Endothelial cell of umbilical vein (primary cell): ENCODE measurements around the gene CCL2. TPM values are rescaled to one million over a fixed set of nuclear protein-coding genes. Genes with fewer than 3 reads are reported as not detected.

Experiments
- BruUV-seq: library from RNA; stranded (reverse); fragments of 400-500 nt; replicated peaks from 2 replicates; lab custom pipeline; 2021; lab: Mats Ljungman, UMichigan
- CTCF ChIA-PET: fragments of 300-600, 350-600 bp; sonication (Branson Sonifier 250); formaldehyde crosslinking; loops from one replicate; lab custom pipeline; 2021; ENCODE audit warnings: antibody characterized with exemption, inconsistent platforms; lab: Charles Lee
- POLR2A ChIA-PET: fragments of 300-600, 350-600 bp; sonication (Branson Sonifier 250); formaldehyde crosslinking; loops from one replicate; lab custom pipeline; 2021; ENCODE audit warnings: antibody characterized with exemption, inconsistent platforms; lab: Charles Lee
- DNase-seq: peaks from one replicate; pipeline ENCODE4 v3.0.0-alpha.2; 2011; ENCODE audit warnings: low read depth, low spot score
- FAIRE-seq: peaks from 2 replicates; lab custom pipeline; 2011; peaks lifted over from hg19 to GRCh38; lab: Jason Lieb, UNC
- H2AFZ ChIP-seq: 2 replicates; pipeline ENCODE4 v1.6.0; 2012; ENCODE audit warnings: low read depth, low read length, control low read depth, inconsistent platforms
- H3K27ac ChIP-seq: 2 replicates; pipeline ENCODE4 v1.5.1; 2011; ENCODE audit warnings: low read depth, mild to moderate bottlenecking, control low read depth, low read length, moderate library complexity; ENCODE audit not compliant: insufficient read depth
- H3K27me3 ChIP-seq, 2 experiments: 2 replicates each; pipeline versions ENCODE4 v1.6.0 to v1.6.1; 2011; ENCODE audit warnings: low read length in 2 of 2, mixed read lengths in 1 of 2; ENCODE audit not compliant: control insufficient read depth in 2 of 2, insufficient read depth in 2 of 2
- H3K36me3 ChIP-seq, 2 experiments: 2 replicates in 1 of 2; 3 replicates in 1 of 2; pipeline ENCODE4 v1.5.1; 2011; ENCODE audit warnings: low read length in 2 of 2, mild to moderate bottlenecking in 1 of 2, moderate library complexity in 1 of 2; ENCODE audit not compliant: control insufficient read depth in 2 of 2, insufficient read depth in 2 of 2; ENCODE audit errors: extremely low read depth in 1 of 2
- H3K4me1 ChIP-seq: 3 replicates; pipeline ENCODE4 v1.5.1; 2011; ENCODE audit warnings: mild to moderate bottlenecking, low read length; ENCODE audit not compliant: control insufficient read depth, insufficient read depth; ENCODE audit errors: extremely low read depth
- H3K4me2 ChIP-seq: 2 replicates; pipeline ENCODE4 v1.6.1; 2011; ENCODE audit warnings: low read length, control low read depth, mixed read lengths; ENCODE audit not compliant: insufficient read depth
- H3K4me3 ChIP-seq, 3 experiments: fragments of 200-600 bp in 1 of 3; sonication (generic), shearing (Covaris generic) in 1 of 3; replicated peaks in 1 of 3; 2 replicates each; pipeline ENCODE4 v1.5.1; 2011 to 2016; ENCODE audit warnings: control low read depth in 3 of 3, low read length in 3 of 3, mild to moderate bottlenecking in 2 of 3, inconsistent platforms in 1 of 3, low read depth in 1 of 3, moderate library complexity in 1 of 3; ENCODE audit not compliant: insufficient read depth in 1 of 3
- H3K79me2 ChIP-seq: 2 replicates; pipeline ENCODE4 v1.6.0; 2012; ENCODE audit warnings: low read length, inconsistent platforms; ENCODE audit not compliant: control insufficient read depth, insufficient read depth
- H3K9ac ChIP-seq: replicated peaks from 2 replicates; pipeline ENCODE3; 2011; ENCODE audit warnings: low read length, control low read depth; ENCODE audit not compliant: insufficient read depth; ENCODE audit errors: extremely low read depth
- H3K9me1 ChIP-seq: replicated peaks from 3 replicates; pipeline ENCODE4 v1.6.0; 2011; ENCODE audit warnings: mild to moderate bottlenecking, low read length; ENCODE audit not compliant: control insufficient read depth, insufficient read depth; ENCODE audit errors: extremely low read depth
- H3K9me3 ChIP-seq: replicated peaks from 2 replicates; pipeline ENCODE4 v1.5.1; 2012; ENCODE audit warnings: low read length, inconsistent platforms; ENCODE audit not compliant: control insufficient read depth, insufficient read depth
- H4K20me1 ChIP-seq: replicated peaks from 2 replicates; pipeline ENCODE3; 2011; ENCODE audit warnings: mild to moderate bottlenecking, low read length; ENCODE audit not compliant: control insufficient read depth, insufficient read depth; ENCODE audit errors: extremely low read depth
- EZH2 ChIP-seq: IDR thresholded peaks from 2 replicates; pipeline ENCODE4 v1.6.1; 2012; ENCODE audit warnings: borderline replicate concordance, low read depth, mild to moderate bottlenecking, moderate library complexity, low read length, inconsistent platforms; ENCODE audit not compliant: severe bottlenecking
- FOS ChIP-seq: IDR thresholded peaks from 2 replicates; pipeline ENCODE4 v1.6.1; 2011; ENCODE audit warnings: mild to moderate bottlenecking, low read length, moderate library complexity, borderline replicate concordance; ENCODE audit not compliant: insufficient read depth
- JUN ChIP-seq: IDR thresholded peaks from 2 replicates; pipeline ENCODE4 v1.6.1; 2011; ENCODE audit warnings: borderline replicate concordance, low read depth; ENCODE audit not compliant: insufficient read length, insufficient read depth
- MYC ChIP-seq: IDR thresholded peaks from one replicate; pipeline ENCODE4 v1.6.1; 2011; ENCODE audit warnings: mild to moderate bottlenecking, low read depth, low read length
- POLR2A ChIP-seq: IDR thresholded peaks from 2 replicates; pipeline ENCODE4 v1.6.1; 2012; ENCODE audit warnings: low read depth, mild to moderate bottlenecking, control low read depth, low read length
- POLR2AphosphoS5 ChIP-seq: IDR thresholded peaks from 2 replicates; pipeline ENCODE4 v1.6.1; 2012; ENCODE audit warnings: low read depth, mild to moderate bottlenecking, control low read depth, low read length, moderate library complexity; ENCODE audit not compliant: insufficient read depth
- dilution Hi-C: fragments of 300-500 bp; cut with MboI; formaldehyde crosslinking; loops from one replicate; pipeline ENCODE4 v1.15.0; 2019; ENCODE audit warnings: low sequenced_read_pairs; ENCODE audit not compliant: extremely low pct_ligation_motif_present
- intact Hi-C: fragments of 100-400 bp; cut with micrococcal nuclease; formaldehyde crosslinking; loops from one replicate; pipeline ENCODE4 v1.10.0; 2022
- polyA plus RNA-seq, 4 experiments: library from polyadenylated mRNA; depleted of rRNA in 3 of 4; stranded (reverse) in 3 of 4; unstranded in 1 of 4; fragments of >200 nt; gene quantifications; 2 replicates each; pipeline versions ENCODE4 v1.2.1 to v1.2.3, GENCODE V29; 2011 to 2012; ENCODE audit warnings: missing spikeins in 1 of 4
- total RNA-seq: library from RNA; stranded (reverse); gene quantifications from 2 replicates; pipeline ENCODE4 v1.2.3, GENCODE V29; 2021
- TF ChIP-seq, protein P1 (sequence below), 2 donors: IDR thresholded peaks; 1 replicate in 1 of 2; 2 replicates in 1 of 2; pipeline ENCODE4 v1.5.1; 2011; ENCODE audit warnings: low read length in 2 of 2, mild to moderate bottlenecking in 2 of 2, moderate library complexity in 2 of 2, control low read depth in 1 of 2, inconsistent platforms in 1 of 2, low read depth in 1 of 2; ENCODE audit not compliant: insufficient read depth in 1 of 2; ENCODE audit errors: extremely low read depth in 1 of 2
- TF ChIP-seq, protein P2 (sequence below): IDR thresholded peaks from 2 replicates; pipeline ENCODE4 v1.6.1; 2011; ENCODE audit not compliant: insufficient read depth, insufficient read length

The CCL2 gene
- total and polyA plus RNA-seq, 2 donors (not counting 3 experiments of a cell fraction or from before 2014, with no cell fraction given): 238 to 599 TPM

DNA sequence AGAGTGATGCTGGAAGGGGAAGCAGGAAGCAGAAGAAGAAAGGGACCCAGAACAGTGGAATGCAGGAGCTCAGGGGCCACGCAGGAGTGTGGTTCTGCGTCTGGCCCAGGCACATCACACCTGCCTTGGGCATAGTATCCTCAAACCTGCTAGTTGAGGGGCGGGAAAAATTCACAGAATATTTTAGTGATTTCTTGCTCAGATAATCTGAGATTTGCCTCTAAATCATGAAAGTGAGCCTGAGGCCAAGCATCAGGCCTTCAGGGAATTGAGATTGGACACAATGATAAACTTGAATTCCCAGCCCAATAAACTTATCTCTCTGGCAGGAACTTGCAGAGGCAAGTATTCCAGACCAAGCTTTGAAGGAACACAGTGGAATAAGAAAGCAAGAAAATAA lies 48.5 kb upstream of the CCL2 start:
- H3K4me2 ChIP-seq: no peak overlapping the region
- DNase-seq: no peak
- no peaks in the 10 kb centered on the region for H4K20me1 ChIP-seq
- ChIA-PET CTCF (interaction anchor here (0.7 to 8.8 kb wide), 2 partner anchors 25 to 152 kb away, joined by 3 to 561 read pairs; partner anchors contain the start of genes CCL1 and CCL13), POLR2A (no interaction called here)
- no peaks in the 10 kb centered on the region for H3K9me3 ChIP-seq
- dilution Hi-C loops (loop anchor here (25.0 kb wide), 1 partner anchor 106 kb away; the partner anchor contains the start of gene CCL8), intact Hi-C loops (no loop called here)
- BruUV-seq: no TSS peak
- no peaks in the 10 kb centered on the region for H3K4me1 ChIP-seq
- no peaks in the 10 kb centered on the region for H3K36me3 ChIP-seq
- H3K79me2 ChIP-seq: no peaks in the 10 kb centered on the region
- H3K4me3 ChIP-seq: no peak overlapping the region
- no peak overlapping the region for H2AFZ ChIP-seq
- H3K27ac ChIP-seq: no peak overlapping the region
- H3K9ac ChIP-seq: no peak overlapping the region
- peaks cover 2 to 5% of the 10 kb centered on the region in 2 experiments for H3K27me3 ChIP-seq
- TF ChIP-seq FOS (no peak), MYC (no peak), POLR2A (no peak), JUN (no peak), POLR2AphosphoS5 (no peak), EZH2 (no peak)
- TF ChIP-seq, protein P1, sequence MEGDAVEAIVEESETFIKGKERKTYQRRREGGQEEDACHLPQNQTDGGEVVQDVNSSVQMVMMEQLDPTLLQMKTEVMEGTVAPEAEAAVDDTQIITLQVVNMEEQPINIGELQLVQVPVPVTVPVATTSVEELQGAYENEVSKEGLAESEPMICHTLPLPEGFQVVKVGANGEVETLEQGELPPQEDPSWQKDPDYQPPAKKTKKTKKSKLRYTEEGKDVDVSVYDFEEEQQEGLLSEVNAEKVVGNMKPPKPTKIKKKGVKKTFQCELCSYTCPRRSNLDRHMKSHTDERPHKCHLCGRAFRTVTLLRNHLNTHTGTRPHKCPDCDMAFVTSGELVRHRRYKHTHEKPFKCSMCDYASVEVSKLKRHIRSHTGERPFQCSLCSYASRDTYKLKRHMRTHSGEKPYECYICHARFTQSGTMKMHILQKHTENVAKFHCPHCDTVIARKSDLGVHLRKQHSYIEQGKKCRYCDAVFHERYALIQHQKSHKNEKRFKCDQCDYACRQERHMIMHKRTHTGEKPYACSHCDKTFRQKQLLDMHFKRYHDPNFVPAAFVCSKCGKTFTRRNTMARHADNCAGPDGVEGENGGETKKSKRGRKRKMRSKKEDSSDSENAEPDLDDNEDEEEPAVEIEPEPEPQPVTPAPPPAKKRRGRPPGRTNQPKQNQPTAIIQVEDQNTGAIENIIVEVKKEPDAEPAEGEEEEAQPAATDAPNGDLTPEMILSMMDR (IDR thresholded peaks at IDR 0.05; ENCODE audit: extremely low read depth in 1 of 2, insufficient read depth in 1 of 2, low read depth in 1 of 2, low read length in 2 of 2): no peak
- TF ChIP-seq, protein P2, sequence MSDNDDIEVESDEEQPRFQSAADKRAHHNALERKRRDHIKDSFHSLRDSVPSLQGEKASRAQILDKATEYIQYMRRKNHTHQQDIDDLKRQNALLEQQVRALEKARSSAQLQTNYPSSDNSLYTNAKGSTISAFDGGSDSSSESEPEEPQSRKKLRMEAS: no peak
- no peak for FAIRE-seq
- no peaks in the 10 kb centered on the region for H3K9me1 ChIP-seq
